Mesendoderm (in vitro differentiated cells): Measurements from ENCODE around the gene DSEL.

Experiments used
- DNase-seq: peaks from one replicate; pipeline ENCODE4 v3.0.0; 2013
- H2AK5ac ChIP-seq: 2 replicates; pipeline ENCODE4 v1.6.1; 2013; ENCODE audit warnings: low read length, inconsistent platforms
- H2BK120ac ChIP-seq: 2 replicates; pipeline ENCODE4 v1.6.1; 2013; ENCODE audit warnings: low read depth, mild to moderate bottlenecking, low read length, moderate library complexity, mixed read lengths
- H2BK15ac ChIP-seq: replicated peaks from 2 replicates; pipeline ENCODE4 v1.6.1; 2013; ENCODE audit warnings: low read depth, mild to moderate bottlenecking, moderate library complexity
- H2BK5ac ChIP-seq: 2 replicates; pipeline ENCODE4 v1.6.1; 2013; ENCODE audit warnings: low read length, inconsistent platforms
- H3K18ac ChIP-seq: 2 replicates; pipeline ENCODE4 v1.6.1; 2013; ENCODE audit warnings: mild to moderate bottlenecking, low read length, mixed read lengths
- H3K23ac ChIP-seq: one replicate; pipeline ENCODE4 v1.6.1; 2013; ENCODE audit warnings: low read length
- H3K27ac ChIP-seq: 2 replicates; pipeline ENCODE4 v1.5.1; 2013; ENCODE audit warnings: low read depth, mild to moderate bottlenecking, inconsistent platforms, low read length, moderate library complexity
- H3K27me3 ChIP-seq: 2 replicates; pipeline ENCODE4 v1.6.1; 2013; ENCODE audit warnings: low read length, control low read depth, mild to moderate bottlenecking, inconsistent platforms; ENCODE audit not compliant: insufficient read depth, poor library complexity
- H3K36me3 ChIP-seq: 2 replicates; pipeline ENCODE4 v1.6.1; 2013; ENCODE audit warnings: low read length, inconsistent platforms; ENCODE audit not compliant: control insufficient read depth, insufficient read depth
- H3K4ac ChIP-seq: one replicate; pipeline ENCODE4 v1.6.1; 2013; ENCODE audit warnings: low read depth, mild to moderate bottlenecking, low read length, moderate library complexity
- H3K4me1 ChIP-seq: 2 replicates; pipeline ENCODE4 v1.6.1; 2013; ENCODE audit warnings: low read depth, low read length, inconsistent platforms; ENCODE audit not compliant: control insufficient read depth
- H3K4me2 ChIP-seq: 2 replicates; pipeline ENCODE4 v1.6.1; 2013; ENCODE audit warnings: low read length
- H3K4me3 ChIP-seq: 2 replicates; pipeline ENCODE4 v1.5.1; 2013; ENCODE audit warnings: mild to moderate bottlenecking, low read length
- H3K56ac ChIP-seq: one replicate; pipeline ENCODE4 v1.6.1; 2013; ENCODE audit warnings: low read length
- H3K79me1 ChIP-seq: 2 replicates; pipeline ENCODE4 v1.6.1; 2013; ENCODE audit warnings: low read length, inconsistent platforms
- H3K79me2 ChIP-seq: 2 replicates; pipeline ENCODE4 v1.6.1; 2013; ENCODE audit warnings: mild to moderate bottlenecking, low read length; ENCODE audit not compliant: control insufficient read depth, insufficient read depth
- H3K9ac ChIP-seq: 2 replicates; pipeline ENCODE4 v1.6.1; 2013; ENCODE audit warnings: low read length, inconsistent platforms
- H4K5ac ChIP-seq: one replicate; pipeline ENCODE4 v1.6.1; 2013; ENCODE audit warnings: low read length
- H4K8ac ChIP-seq: one replicate; pipeline ENCODE4 v1.6.1; 2013; ENCODE audit warnings: low read depth, mild to moderate bottlenecking, control low read depth, low read length, moderate library complexity
- WGBS: extraction: QIAGEN DNeasy Blood & Tissue Kit; methylation state at CpG from one replicate; pipeline ENCODE4 v1.1.7; 2013; ENCODE audit warnings: low lambda C conversion rate, missing lambda C conversion rate; ENCODE audit not compliant: insufficient coverage; ENCODE audit errors: extremely low coverage; 5-methylcytosine and 5-hydroxymethylcytosine counted together

The DSEL gene

GRCh38 chr18:67463829-67464228 lies 52.7 kb downstream of the DSEL start:
- Histone ChIP-seq H3K18ac (no peak overlapping the region), H3K79me1 (no peaks in the 10 kb centered on the region), H4K5ac (no peak overlapping the region), H2BK120ac (no peak overlapping the region), H3K23ac (no peak overlapping the region), H3K4ac (no peak overlapping the region), H3K4me1 (no peaks in the 10 kb centered on the region), H3K4me3 (no peak overlapping the region), H3K4me2 (no peak overlapping the region), H3K56ac (no peak overlapping the region), H2BK5ac (no peak overlapping the region), H4K8ac (no peak overlapping the region), H2AK5ac (no peak overlapping the region), H3K36me3 (no peaks in the 10 kb centered on the region), H3K9ac (no peak overlapping the region), H3K27me3 (no peaks in the 10 kb centered on the region), H3K79me2 (no peaks in the 10 kb centered on the region), H2BK15ac (no peak overlapping the region), H3K27ac (no peak overlapping the region)
- no CpG with 5 or more reads among the region's 2 CpGs for WGBS
- peak; percentile 57 for DNase-seq

DNA sequence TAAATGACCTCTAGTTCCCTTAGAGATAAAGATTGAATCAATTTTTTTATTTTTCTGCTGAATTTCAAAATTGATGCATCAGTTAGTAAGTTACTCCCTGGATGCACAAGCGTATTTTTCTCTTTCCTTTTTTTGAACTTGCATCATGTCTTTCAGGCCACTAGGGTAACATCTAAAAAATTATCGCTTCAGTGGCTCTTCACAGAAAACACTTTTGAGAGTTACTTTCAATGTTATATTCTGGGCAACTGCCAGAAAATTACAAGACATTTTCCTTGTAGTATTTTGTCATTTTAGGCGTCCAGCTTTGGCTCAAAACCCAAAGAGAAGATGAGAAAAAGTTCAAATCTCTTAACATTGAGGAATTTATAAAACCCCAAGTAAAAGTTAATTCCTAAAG lies 59.8 kb downstream of the DSEL start:
- no peak for DNase-seq
- no peak overlapping the region for H2BK120ac ChIP-seq

More for the DNA sequence above, 59.8 kb downstream of the DSEL start:
- H3K23ac ChIP-seq, result no peak overlapping the region
- H4K8ac ChIP-seq, result no peak overlapping the region
- H3K4me3 ChIP-seq, result no peak overlapping the region
- H3K4me1 ChIP-seq, result no peaks in the 10 kb centered on the region
- H2BK15ac ChIP-seq, result no peak overlapping the region
- H3K27ac ChIP-seq, result no peak overlapping the region
- H3K79me1 ChIP-seq, result no peaks in the 10 kb centered on the region
- H3K79me2 ChIP-seq, result no peaks in the 10 kb centered on the region
- WGBS, result no CpG with 5 or more reads among the region's 3 CpGs
- H3K18ac ChIP-seq, result no peak overlapping the region
- H4K5ac ChIP-seq, result no peak overlapping the region
- no peak overlapping the region for H3K9ac ChIP-seq
- H3K4me2 ChIP-seq, result no peak overlapping the region
- no peak overlapping the region for H3K4ac ChIP-seq
- H2AK5ac ChIP-seq, result no peak overlapping the region
- no peak overlapping the region for H3K56ac ChIP-seq
- no peaks in the 10 kb centered on the region for H3K36me3 ChIP-seq
- H2BK5ac ChIP-seq, result no peak overlapping the region
- no peaks in the 10 kb centered on the region for H3K27me3 ChIP-seq
